HG02938 (cell line): ENCODE measurements around the gene CMPK2.

Experiments used
- ATAC-seq: cut with Tn5 transposase; IDR thresholded peaks from one replicate; pipeline ENCODE4 v1.9.1; 2021; ENCODE audit warnings: mild to moderate bottlenecking, moderate library complexity; ENCODE audit not compliant: unreplicated experiment

CMPK2 gene

DNA sequence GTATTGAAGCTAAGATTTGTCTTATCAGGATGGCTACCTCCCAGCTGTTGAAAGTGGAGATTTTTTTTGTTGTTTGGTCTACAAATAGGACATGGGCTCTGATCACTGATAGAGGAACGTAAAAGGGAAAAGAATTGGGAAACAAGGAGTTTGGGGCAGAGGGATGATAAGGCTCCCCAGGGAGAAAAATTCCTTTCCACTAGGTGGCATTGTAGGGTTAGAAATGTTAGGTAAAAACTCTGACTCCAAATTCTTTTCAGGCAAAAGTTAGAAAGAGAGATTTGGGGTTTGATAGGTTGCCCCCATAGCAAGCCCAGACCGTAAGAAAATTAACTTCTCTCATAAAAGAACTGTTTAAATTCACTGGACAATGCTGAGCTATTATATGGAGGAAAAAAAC is 19.8 kb downstream of the CMPK2 start:
- no peak for ATAC-seq

DNA sequence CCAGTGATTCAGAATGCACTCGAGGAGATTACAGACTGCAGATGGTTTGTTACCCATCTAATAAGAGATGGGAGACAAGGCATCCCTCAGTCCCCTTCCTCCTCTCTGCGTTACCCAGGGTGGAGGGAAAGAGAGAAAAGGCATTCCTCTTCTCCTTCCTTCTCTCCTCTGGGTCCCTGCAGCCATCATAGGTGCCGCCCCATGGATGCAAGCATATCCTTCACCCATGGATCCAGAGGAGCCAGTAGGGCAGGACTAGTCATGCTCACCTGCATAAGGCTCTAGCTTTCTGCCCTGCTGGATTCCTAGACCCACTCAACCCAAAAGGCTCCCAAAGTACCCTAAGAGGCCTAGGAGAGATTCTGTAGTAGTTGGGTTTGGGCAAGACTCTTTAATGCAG is 20.4 kb downstream of the CMPK2 start:
- ATAC-seq, result no peak

DNA sequence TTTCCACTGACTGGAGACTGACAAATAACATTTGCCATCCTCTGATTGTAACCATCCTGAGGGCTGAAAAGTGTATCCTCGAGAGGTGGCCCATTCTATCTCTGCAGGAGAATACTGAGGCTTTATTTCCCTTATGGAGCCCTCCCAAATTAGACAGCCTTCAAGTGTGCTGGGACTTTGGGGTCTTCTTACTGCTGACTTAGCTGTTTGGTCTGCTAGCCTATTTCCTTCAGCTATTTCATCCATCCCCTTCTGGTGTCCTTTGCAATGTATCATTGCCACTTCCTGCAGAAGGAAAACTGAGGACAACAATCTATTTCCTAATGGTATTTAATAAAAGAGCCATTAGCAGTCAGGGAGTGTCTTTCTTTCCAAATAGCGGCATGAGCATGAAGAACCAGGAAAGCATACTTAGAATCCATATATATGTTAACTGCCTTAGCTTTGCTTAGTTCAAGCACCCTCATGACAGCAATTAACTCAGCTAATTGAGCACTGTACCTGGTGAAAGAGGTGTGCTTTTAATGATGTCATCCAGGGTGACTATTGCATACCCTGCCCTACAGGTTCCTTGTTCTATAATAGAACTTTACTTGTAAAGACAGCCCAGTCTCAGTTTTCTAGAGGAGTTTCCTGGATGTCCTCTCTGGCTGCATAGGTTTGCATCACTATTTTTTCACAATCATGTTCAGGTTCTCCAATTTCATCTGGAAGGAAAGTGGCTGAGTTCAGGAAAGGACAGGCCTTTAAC is 24.0 kb downstream of the CMPK2 start:
- ATAC-seq, result no peak

DNA sequence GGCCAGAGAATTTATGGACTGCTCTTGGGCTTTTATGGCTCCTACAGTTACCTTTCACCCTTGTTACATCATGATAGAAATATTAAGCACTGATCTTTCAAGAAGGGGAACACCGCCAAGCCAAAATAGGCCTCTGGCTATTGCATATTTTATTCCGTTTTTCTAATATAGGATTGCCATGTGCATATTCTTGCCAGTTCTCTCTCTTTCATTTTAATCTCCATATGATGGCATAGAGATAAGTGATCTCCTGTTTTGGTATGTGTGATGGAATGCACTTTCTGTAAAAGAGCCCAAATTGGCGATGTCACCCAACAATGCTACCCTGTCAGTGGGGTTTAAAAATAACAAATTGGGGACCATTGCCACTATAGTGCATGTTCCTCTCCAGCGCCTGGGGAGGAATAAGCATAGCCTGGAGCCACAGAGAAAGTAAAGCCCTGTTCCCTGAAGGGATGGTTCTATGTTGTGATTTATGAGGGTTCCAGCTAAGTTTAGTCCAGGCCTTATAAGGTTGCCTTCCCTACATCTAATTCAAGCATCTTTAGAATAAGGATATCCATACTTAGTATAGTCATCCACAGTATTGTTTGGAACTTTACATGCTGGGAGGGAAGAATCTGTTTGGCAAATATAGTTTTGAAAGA is 26.9 kb downstream of the CMPK2 start:
- no peak for ATAC-seq

GRCh38 chr2:6835467-6835866 is 30.2 kb downstream of the CMPK2 start:
- ATAC-seq, result no peak

GRCh38 chr2:6834163-6834562 is 31.5 kb downstream of the CMPK2 start:
- no peak for ATAC-seq

DNA sequence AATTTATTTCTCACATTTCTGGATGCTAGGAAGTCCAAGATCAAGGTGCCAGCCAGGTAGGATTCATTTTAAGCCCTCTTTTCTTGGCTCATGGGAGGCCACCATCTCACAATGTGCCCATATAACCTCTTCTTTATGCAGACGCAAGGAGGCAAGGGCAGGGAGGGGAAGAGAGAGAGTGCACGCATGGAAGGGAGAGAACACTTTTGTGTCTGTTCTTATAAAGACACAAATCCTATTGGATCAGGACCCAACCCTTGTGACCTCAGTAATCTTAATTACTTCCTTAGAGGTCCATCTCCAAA is 32.5 kb downstream of the CMPK2 start:
- no peak for ATAC-seq

DNA sequence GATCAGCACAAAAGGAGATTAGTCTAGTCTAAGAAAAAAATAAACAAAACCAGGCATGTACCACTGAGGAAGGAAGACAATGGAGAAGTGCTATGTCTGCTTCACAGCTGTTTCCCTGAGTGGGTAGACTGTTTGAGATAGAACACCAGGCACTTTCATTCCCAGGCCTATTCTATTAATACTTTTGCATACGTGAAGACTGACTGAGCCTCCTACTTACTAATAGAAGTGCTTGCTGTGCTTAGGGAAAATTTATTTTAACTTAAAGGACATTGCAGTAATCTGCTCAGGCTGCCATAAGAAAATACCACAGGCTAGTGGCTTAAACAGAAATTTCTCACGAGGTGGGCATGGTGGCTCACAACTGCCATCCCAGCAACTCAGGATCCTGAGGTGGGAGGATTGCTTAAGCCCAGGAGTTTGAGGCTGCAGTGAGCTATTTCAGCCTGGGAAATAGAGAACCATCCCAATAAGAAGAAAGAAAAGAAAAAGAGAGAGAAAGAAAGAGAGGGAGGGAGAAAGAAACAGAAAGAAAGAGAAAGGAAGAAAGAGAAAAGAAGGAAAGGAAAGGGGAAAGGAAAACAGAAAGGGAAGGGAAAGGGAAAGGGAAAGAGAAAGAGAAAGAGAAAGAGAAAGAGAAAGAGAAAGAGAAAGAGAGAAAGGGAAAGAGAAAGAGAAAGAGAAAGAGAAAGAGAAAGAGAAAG is 33.0 kb downstream of the CMPK2 start:
- ATAC-seq, result no peak

DNA sequence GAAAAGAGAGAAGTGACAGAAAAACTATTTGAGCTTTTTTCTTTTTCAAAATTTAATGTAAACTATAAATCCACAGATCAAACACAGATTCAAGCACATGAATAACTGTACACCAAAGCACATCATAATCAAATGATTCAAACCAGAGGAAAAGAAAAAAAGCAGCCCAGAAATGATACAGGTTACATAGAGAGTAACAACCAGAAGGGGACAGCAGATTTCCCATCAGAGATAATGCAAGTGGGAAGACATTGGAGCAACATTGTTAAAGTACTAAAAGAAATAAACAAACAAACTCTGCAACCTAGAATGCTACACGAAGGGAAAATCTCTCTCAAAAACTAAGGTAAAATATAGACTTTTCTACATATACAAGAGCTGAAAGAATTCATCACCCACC is 34.5 kb downstream of the CMPK2 start:
- no peak for ATAC-seq

DNA sequence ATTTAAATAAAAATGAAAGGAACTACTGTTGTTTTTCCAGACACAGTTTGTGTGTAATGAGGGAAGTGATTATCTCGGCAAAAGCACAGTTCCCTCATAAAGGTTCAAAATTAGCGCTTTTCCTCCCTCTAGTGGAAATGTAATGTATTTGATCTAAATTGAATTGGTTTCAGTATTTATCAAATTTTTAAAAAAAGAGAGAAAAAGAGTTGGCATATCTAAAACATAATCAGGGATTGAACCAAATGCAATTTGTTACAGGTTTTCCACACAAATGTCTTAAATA is 37.5 kb downstream of the CMPK2 start:
- no peak for ATAC-seq

DNA sequence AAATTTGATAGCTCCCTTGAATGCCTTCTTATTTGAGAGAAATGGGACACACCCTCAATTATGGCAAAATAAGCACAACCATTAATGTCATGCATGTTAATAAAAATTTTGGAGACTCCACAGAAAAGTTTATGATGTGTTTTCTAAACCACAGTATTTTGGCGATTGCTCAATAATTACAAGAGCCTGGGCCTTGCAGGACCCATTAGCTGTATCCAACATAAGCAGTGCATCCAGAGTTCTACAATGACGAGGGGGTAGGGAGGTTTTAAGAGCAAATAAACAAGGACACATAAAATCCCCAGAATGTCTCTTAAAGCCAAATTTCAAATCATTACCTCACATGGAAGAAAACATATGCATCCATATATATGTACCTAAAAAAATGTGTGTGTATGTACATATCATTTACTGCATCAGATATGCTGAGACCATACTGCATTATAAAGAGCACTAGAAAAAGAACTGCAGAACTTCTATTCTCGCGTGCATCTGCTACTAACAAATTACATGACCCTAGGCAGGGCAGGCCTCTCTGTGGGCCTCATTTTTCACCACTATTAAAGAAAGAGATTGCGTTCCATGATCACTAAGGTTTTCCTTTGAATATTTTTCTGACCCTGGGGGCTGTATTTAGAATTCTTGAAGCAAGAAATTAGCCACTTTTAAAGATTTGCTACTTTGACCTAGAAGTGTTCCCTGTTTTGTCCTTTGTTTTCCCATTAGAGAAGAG is 38.0 kb downstream of the CMPK2 start:
- no peak for ATAC-seq

DNA sequence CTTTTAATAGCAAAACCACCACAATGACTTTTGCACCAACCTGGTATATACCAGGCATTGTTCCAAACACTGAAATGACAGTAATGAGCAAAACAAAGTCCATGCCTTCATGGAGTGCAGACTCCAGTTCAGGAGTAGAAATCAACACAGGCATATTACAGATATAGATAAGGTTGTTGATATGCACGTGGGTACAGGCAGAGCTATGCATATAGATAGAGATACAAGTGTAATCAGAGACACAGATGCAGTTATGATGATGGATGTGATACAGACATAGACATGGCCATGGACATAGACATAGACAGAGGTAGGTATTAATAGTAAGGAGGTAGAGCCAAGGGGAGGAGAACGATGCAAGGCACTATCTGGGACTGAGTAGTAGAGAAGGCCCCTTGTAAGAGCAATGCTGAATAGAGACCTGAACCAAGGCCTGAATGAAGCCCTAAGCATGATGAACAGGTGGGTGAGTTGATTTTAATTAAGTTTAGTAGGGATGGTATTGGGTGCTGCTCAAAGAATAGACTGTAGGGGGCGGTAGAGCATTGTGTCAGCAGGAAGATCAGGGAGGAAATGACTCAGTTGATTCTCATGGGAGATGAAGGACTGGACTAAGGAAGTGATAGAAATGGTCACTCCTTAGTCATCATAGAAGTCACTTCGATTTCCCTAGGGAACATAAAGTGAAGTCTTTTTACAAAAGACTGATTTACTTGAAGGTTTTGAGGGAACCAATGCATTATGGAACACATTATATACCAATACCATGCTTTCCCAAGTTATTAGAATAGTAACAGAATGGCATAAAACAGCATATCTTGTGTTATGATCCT is 39.4 kb downstream of the CMPK2 start:
- peak; percentile 96 for ATAC-seq

- no peak for ATAC-seq
Measured at GRCh38 chr2:6824962-6825361, 40.7 kb downstream of the CMPK2 start.

GRCh38 chr2:6823111-6823510 is 42.6 kb downstream of the CMPK2 start:
- no peak for ATAC-seq

GRCh38 chr2:6822406-6822805 is 43.3 kb downstream of the CMPK2 start:
- ATAC-seq, result no peak

DNA sequence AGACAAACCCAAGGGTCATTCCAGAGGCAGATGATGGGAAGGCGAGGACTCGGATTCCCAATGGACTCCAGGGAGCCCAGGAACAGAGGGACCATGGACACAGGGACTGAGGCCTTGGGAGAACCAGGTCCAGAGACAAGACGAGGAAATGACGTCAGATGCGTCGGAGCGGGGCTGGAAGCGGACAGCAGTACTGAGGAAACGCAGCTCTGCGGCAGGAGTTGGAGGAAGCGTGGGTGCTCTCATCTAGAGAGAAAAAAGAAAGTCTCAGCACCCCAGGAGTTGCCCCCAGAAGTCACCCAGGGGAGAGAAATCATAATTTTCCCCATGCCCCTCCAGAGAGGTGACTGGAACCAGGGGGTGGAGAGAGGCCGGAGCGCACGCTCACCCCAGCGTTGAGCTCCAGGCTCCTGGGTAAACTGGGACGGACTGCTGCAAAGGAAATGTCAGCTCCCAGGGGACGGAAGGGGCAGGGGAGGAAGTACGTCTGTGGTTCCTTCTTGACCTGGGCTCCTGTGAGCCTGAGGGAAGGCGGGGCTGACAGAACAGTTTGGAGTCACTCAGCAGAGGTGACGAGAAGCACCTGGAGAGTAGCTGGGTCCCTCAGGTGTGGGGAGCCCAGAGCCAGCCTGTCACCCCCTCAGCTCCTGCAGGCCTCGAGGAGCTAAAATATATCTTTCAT is 44.7 kb downstream of the CMPK2 start:
- ATAC-seq, result no peak

GRCh38 chr2:6820236-6820635 is 45.5 kb downstream of the CMPK2 start:
- ATAC-seq, result no peak

DNA sequence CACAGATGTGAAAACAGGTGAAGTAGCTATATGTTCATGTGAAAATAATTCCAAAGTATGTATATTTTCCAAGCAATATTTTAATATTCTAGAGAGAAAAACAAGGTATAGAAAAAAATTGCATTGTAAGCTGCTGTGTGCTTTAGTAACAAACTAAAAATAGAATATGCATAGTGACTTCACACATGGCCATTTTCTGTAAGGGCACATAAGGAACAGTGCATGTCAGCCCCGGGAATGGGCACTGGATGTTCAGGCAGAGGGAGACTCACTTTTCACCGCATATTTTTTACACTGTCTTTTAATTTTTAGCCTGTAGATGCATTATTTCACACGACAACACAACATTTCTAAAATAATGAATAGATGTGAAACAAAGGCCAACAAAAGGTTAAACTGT is 46.0 kb downstream of the CMPK2 start:
- no peak for ATAC-seq

DNA sequence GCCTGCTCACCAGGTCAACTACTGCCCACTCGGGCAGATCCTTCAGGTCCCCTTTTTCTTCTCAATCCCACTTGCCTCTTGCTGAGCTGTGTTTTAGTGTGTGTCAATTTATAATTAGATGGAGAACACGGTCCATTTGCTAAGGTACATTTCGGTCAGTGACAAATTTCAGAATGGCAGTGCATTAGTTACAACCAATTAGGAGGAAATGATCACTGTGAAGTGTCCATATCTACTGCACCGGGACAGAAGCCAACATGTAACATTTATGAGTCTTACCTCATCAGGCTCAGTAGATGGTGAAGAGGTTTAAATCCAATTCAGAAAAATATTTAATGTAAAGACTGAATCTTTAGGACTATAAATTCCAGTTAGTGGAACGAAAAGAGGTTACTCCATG is 47.7 kb downstream of the CMPK2 start:
- ATAC-seq, result no peak

- ATAC-seq, result no peak
Measured at GRCh38 chr2:6814869-6815268, 50.8 kb downstream of the CMPK2 start.
